MG63 (cell line): ENCODE measurements around the gene ITPRID2. TPM values are rescaled to one million over a fixed set of nuclear protein-coding genes. Genes with fewer than 3 reads are reported as not detected.
A peak's percentile ranks its signal among the peaks of the same experiment; 100 is the strongest.
"Not testable (repeated sequence)": the region's sequence is repeated elsewhere in the genome, so short reads cannot be mapped to it uniquely, and the experiment has no call there.

Source experiments
- DNase-seq: peaks from one replicate; pipeline ENCODE4 v3.0.0-alpha.2; 2020
- H3K27me3 ChIP-seq: fragments of 250-450 bp; sonication (Bioruptor Pico); 2 replicates; pipeline ENCODE4 v1.5.1; 2020; ENCODE audit warnings: mild to moderate bottlenecking, moderate library complexity
- H3K36me3 ChIP-seq: fragments of 250-450 bp; sonication (Bioruptor Pico); 2 replicates; pipeline ENCODE4 v1.5.1; 2020; ENCODE audit warnings: mild to moderate bottlenecking, moderate library complexity
- H3K4me3 ChIP-seq: fragments of 250-450 bp; sonication (Bioruptor Pico); 2 replicates; pipeline ENCODE4 v1.5.1; 2020; ENCODE audit warnings: mild to moderate bottlenecking, moderate library complexity
- H3K9me3 ChIP-seq: fragments of 250-450 bp; sonication (Bioruptor Pico); 2 replicates; pipeline ENCODE4 v1.5.1; 2020; ENCODE audit warnings: mild to moderate bottlenecking, moderate library complexity
- total RNA-seq: library from RNA; depleted of rRNA; stranded (reverse); fragments of >200 nt; shearing (Covaris generic); gene quantifications from 2 replicates; pipeline ENCODE4 v1.2.3, GENCODE V29; 2014; ENCODE audit warnings: low replicate concordance

ITPRID2 gene
- total RNA-seq, 1 experiment from 2014 or later = 47.7 TPM

- Histone ChIP-seq H3K9me3 (no peaks in the 10 kb centered on the region), H3K4me3 (no peak overlapping the region), H3K36me3 (no peaks in the 10 kb centered on the region), H3K27me3 (no peaks in the 10 kb centered on the region)
- DNase-seq = no peak
Measured at GRCh38 chr2:181944164-181944913, 52.8 kb downstream of the ITPRID2 start.

GRCh38 chr2:181944914-181945291 lies 53.4 kb downstream of the ITPRID2 start:
- no peak for DNase-seq
- no peaks in the 10 kb centered on the region for H3K9me3 ChIP-seq
- no peaks in the 10 kb centered on the region for H3K36me3 ChIP-seq
- H3K4me3 ChIP-seq = no peak overlapping the region
- no peaks in the 10 kb centered on the region for H3K27me3 ChIP-seq

- no peaks in the 10 kb centered on the region for H3K27me3 ChIP-seq
- DNase-seq = no peak
- no peak overlapping the region for H3K4me3 ChIP-seq
- H3K9me3 ChIP-seq = no peaks in the 10 kb centered on the region
- no peaks in the 10 kb centered on the region for H3K36me3 ChIP-seq
Measured at GRCh38 chr2:181946444-181947127, 55.1 kb downstream of the ITPRID2 start.

GRCh38 chr2:181947273-181947672 lies 55.7 kb downstream of the ITPRID2 start:
- Histone ChIP-seq H3K4me3 (no peak overlapping the region), H3K27me3 (no peaks in the 10 kb centered on the region), H3K9me3 (no peaks in the 10 kb centered on the region), H3K36me3 (no peaks in the 10 kb centered on the region)
- no peak for DNase-seq

- no peaks in the 10 kb centered on the region for H3K9me3 ChIP-seq
- no peak for DNase-seq
- no peaks in the 10 kb centered on the region for H3K36me3 ChIP-seq
- H3K27me3 ChIP-seq = no peaks in the 10 kb centered on the region
- H3K4me3 ChIP-seq = no peak overlapping the region
Measured at GRCh38 chr2:181948227-181948626, 56.7 kb downstream of the ITPRID2 start.

GRCh38 chr2:181949047-181949446 lies 57.5 kb downstream of the ITPRID2 start:
- no peaks in the 10 kb centered on the region for H3K9me3 ChIP-seq
- no peaks in the 10 kb centered on the region for H3K36me3 ChIP-seq
- no peak overlapping the region for H3K4me3 ChIP-seq
- peak; percentile 76 for DNase-seq
- H3K27me3 ChIP-seq = no peaks in the 10 kb centered on the region

GRCh38 chr2:181952404-181953226 lies 61.1 kb downstream of the ITPRID2 start:
- H3K9me3 ChIP-seq = no peaks in the 10 kb centered on the region
- DNase-seq = no peak
- no peak overlapping the region for H3K4me3 ChIP-seq
- H3K36me3 ChIP-seq = no peaks in the 10 kb centered on the region
- H3K27me3 ChIP-seq = no peaks in the 10 kb centered on the region

GRCh38 chr2:181953881-181954537 lies 62.5 kb downstream of the ITPRID2 start:
- H3K36me3 ChIP-seq = no peaks in the 10 kb centered on the region
- DNase-seq = peak; percentile 47
- H3K27me3 ChIP-seq = no peaks in the 10 kb centered on the region
- H3K4me3 ChIP-seq = 0 out of 2 replicates have a peak overlapping the region, but pooled peaks have one; percentile 7
- H3K9me3 ChIP-seq = no peaks in the 10 kb centered on the region

- DNase-seq = no peak
- Histone ChIP-seq H3K36me3 (no peaks in the 10 kb centered on the region), H3K27me3 (no peaks in the 10 kb centered on the region), H3K4me3 (no peak overlapping the region), H3K9me3 (no peaks in the 10 kb centered on the region)
Measured at GRCh38 chr2:181954538-181954883, 63.0 kb downstream of the ITPRID2 start.

- DNase-seq = no peak
- Histone ChIP-seq H3K27me3 (no peaks in the 10 kb centered on the region), H3K9me3 (no peaks in the 10 kb centered on the region), H3K4me3 (no peak overlapping the region), H3K36me3 (no peaks in the 10 kb centered on the region)
Measured at GRCh38 chr2:181955010-181955409, 63.5 kb downstream of the ITPRID2 start.

- not testable (repeated sequence) for H3K36me3 ChIP-seq, H3K9me3 ChIP-seq, H3K4me3 ChIP-seq, DNase-seq, H3K27me3 ChIP-seq
Measured at GRCh38 chr2:181955866-181956265, 64.3 kb downstream of the ITPRID2 start.

GRCh38 chr2:181957668-181958067 lies 66.1 kb downstream of the ITPRID2 start:
- no peak overlapping the region for H3K4me3 ChIP-seq
- no peaks in the 10 kb centered on the region for H3K9me3 ChIP-seq
- no peaks in the 10 kb centered on the region for H3K27me3 ChIP-seq
- no peaks in the 10 kb centered on the region for H3K36me3 ChIP-seq
- DNase-seq = no peak

GRCh38 chr2:181958726-181959125 lies 67.2 kb downstream of the ITPRID2 start:
- no peak for DNase-seq
- H3K4me3 ChIP-seq = no peak overlapping the region
- H3K9me3 ChIP-seq = no peaks in the 10 kb centered on the region
- no peaks in the 10 kb centered on the region for H3K27me3 ChIP-seq
- no peaks in the 10 kb centered on the region for H3K36me3 ChIP-seq

- DNase-seq = no peak
- Histone ChIP-seq H3K27me3 (no peaks in the 10 kb centered on the region), H3K36me3 (no peaks in the 10 kb centered on the region), H3K9me3 (no peaks in the 10 kb centered on the region), H3K4me3 (no peak overlapping the region)
Measured at GRCh38 chr2:181959508-181959907, 68.0 kb downstream of the ITPRID2 start.

GRCh38 chr2:181961167-181961566 lies 69.6 kb downstream of the ITPRID2 start:
- H3K9me3 ChIP-seq, H3K4me3 ChIP-seq, DNase-seq, H3K27me3 ChIP-seq, H3K36me3 ChIP-seq: not testable (repeated sequence)

GRCh38 chr2:181962142-181962541 lies 70.6 kb downstream of the ITPRID2 start:
- Histone ChIP-seq H3K9me3 (no peaks in the 10 kb centered on the region), H3K36me3 (no peaks in the 10 kb centered on the region), H3K4me3 (no peak overlapping the region), H3K27me3 (no peaks in the 10 kb centered on the region)
- no peak for DNase-seq
